ENCODE data around the gene TFEB.

GRCh38 chr6:41736186-41736733 is 852 bp upstream of the TFEB start:
- TF ChIP-seq EZH2 (IDR thresholded peaks at IDR 0.05; ENCODE audit: low read length): no peak
- TF ChIP-seq, protein P1, sequence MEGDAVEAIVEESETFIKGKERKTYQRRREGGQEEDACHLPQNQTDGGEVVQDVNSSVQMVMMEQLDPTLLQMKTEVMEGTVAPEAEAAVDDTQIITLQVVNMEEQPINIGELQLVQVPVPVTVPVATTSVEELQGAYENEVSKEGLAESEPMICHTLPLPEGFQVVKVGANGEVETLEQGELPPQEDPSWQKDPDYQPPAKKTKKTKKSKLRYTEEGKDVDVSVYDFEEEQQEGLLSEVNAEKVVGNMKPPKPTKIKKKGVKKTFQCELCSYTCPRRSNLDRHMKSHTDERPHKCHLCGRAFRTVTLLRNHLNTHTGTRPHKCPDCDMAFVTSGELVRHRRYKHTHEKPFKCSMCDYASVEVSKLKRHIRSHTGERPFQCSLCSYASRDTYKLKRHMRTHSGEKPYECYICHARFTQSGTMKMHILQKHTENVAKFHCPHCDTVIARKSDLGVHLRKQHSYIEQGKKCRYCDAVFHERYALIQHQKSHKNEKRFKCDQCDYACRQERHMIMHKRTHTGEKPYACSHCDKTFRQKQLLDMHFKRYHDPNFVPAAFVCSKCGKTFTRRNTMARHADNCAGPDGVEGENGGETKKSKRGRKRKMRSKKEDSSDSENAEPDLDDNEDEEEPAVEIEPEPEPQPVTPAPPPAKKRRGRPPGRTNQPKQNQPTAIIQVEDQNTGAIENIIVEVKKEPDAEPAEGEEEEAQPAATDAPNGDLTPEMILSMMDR (optimal IDR thresholded peaks at IDR 0.05 in 1 of 3, IDR thresholded peaks at IDR 0.05 in 1 of 3, conservative IDR thresholded peaks at IDR 0.05 in 1 of 3; ENCODE audit: extremely low read depth in 1 of 3, insufficient read depth in 2 of 3, low read length in 3 of 3): no peak
